Large intestine (tissue), 3 donors: ENCODE measurements around the gene HOXC11. TPM values are rescaled to one million over a fixed set of nuclear protein-coding genes. Genes with fewer than 3 reads are reported as not detected.
A peak's percentile ranks its signal among the peaks of the same experiment; 100 is the strongest.

Experiments used
- DNase-seq, 2 donors: peaks; one replicate each; pipeline versions ENCODE4 v3.0.0 to v3.0.0-alpha.2; 2013
- H3K27ac ChIP-seq: one replicate; pipeline ENCODE4 v1.5.1; 2013; ENCODE audit warnings: low read length
- H3K27me3 ChIP-seq: 2 replicates; pipeline ENCODE4 v1.6.1; 2013; ENCODE audit warnings: low read length; ENCODE audit not compliant: control insufficient read depth, insufficient read depth
- H3K36me3 ChIP-seq: 2 replicates; pipeline ENCODE4 v1.6.1; 2013; ENCODE audit warnings: low read length; ENCODE audit not compliant: control insufficient read depth, insufficient read depth
- H3K4me1 ChIP-seq: one replicate; pipeline ENCODE4 v1.6.1; 2013; ENCODE audit warnings: low read length; ENCODE audit not compliant: control insufficient read depth, insufficient read depth
- H3K4me3 ChIP-seq: one replicate; pipeline ENCODE4 v1.5.1; 2013; ENCODE audit warnings: low read length
- H3K9me3 ChIP-seq: one replicate; pipeline ENCODE4 v1.6.1; 2013; ENCODE audit warnings: mild to moderate bottlenecking, low read depth, low read length, moderate library complexity; ENCODE audit not compliant: control insufficient read depth
- WGBS: methylation state at CpG from one replicate; pipeline ENCODE4 v1.1.5; 2013; ENCODE audit warnings: low lambda C conversion rate; ENCODE audit not compliant: insufficient coverage; 5-methylcytosine and 5-hydroxymethylcytosine counted together
- polyA plus RNA-seq: library from polyadenylated mRNA; unstranded; fragments of 120-200 nt; gene quantifications from one replicate; pipeline ENCODE4 v1.2.1, GENCODE V29; 2013

Gene HOXC11
- polyA plus RNA-seq, 1 donor: 0.18 TPM

- Histone ChIP-seq H3K4me3 (no peak overlapping the region), H3K27me3 (peaks cover 97% of the 10 kb centered on the region), H3K4me1 (peaks cover 30% of the 10 kb centered on the region), H3K36me3 (no peaks in the 10 kb centered on the region), H3K9me3 (peaks cover 10% of the 10 kb centered on the region), H3K27ac (no peak overlapping the region)
- DNase-seq: no peak
- WGBS: no CpG with 5 or more reads among the region's 19 CpGs
Measured at GRCh38 chr12:54002915-54003389, 30.0 kb downstream of the HOXC11 start.

DNA sequence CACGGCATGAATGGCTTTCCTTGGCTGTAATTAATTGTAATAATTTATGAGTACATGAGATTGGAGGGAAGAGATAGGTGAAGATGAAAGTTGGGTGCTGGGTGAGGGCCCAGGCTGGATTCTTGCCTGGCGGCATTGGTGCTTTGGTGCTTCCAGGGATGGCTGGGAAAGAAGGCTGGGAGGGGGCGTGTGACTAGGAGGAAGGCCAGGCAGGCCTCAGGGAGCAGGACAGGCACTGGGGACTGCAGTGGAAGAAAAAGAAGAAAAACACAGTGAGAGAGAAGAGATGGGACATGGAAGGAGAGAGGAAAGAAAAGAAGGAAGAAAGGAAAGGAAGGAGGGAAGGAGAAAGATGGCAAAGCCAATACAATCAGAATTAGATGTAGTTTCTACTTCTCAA lies 30.7 kb downstream of the HOXC11 start:
- no peak for DNase-seq
- 90% methylated on average over 2 of the region's 3 CpGs for WGBS
- Histone ChIP-seq H3K27me3 (peaks cover 96% of the 10 kb centered on the region), H3K36me3 (no peaks in the 10 kb centered on the region), H3K27ac (no peak overlapping the region), H3K4me1 (peaks cover 36% of the 10 kb centered on the region), H3K9me3 (peaks cover 11% of the 10 kb centered on the region), H3K4me3 (no peak overlapping the region)

DNA sequence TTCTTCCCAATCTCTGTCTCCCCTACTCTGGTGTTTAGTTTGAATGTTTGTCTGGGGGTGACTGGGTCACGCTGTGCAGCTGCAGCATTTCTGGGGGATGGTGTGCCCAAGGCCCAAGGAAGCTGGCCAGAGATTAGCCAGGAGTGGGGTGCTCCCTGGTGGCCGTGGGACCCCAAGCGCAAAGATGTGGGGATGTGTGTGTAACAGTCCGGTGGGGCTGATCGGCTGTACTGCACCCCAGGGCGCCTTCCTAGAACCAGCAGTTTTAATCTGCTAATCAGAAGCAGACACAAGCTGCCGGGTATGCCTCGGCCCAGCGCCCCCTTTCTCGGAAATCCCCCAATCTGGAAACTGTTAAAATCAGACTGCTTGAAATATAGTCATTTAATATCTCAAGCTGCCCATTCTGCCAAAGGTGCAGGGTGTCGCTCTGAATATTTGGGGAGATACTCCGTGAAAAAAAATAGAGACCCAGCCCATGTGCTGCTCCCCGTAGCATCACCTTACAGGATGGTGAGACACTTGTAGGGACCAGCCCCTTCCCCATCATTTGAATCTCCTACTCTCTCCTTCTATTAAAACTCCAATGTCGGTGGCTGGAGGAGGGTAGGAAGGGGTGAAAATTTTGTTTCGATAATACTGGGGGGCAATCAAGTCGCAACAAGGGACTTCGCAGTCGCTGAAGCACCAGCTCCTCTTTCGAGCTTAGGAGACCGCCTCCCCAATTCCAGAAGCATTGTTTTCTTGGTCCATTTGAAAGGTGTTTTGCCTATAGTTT lies 31.3 kb downstream of the HOXC11 start:
- DNase-seq: no peak
- no peaks in the 10 kb centered on the region for H3K36me3 ChIP-seq
- H3K27ac ChIP-seq: no peak overlapping the region
- H3K27me3 ChIP-seq: peaks cover 95% of the 10 kb centered on the region
- 91% methylated on average over 6 of the region's 20 CpGs for WGBS
- peaks cover 12% of the 10 kb centered on the region for H3K9me3 ChIP-seq
- peaks cover 38% of the 10 kb centered on the region for H3K4me1 ChIP-seq
- H3K4me3 ChIP-seq: no peak overlapping the region

DNA sequence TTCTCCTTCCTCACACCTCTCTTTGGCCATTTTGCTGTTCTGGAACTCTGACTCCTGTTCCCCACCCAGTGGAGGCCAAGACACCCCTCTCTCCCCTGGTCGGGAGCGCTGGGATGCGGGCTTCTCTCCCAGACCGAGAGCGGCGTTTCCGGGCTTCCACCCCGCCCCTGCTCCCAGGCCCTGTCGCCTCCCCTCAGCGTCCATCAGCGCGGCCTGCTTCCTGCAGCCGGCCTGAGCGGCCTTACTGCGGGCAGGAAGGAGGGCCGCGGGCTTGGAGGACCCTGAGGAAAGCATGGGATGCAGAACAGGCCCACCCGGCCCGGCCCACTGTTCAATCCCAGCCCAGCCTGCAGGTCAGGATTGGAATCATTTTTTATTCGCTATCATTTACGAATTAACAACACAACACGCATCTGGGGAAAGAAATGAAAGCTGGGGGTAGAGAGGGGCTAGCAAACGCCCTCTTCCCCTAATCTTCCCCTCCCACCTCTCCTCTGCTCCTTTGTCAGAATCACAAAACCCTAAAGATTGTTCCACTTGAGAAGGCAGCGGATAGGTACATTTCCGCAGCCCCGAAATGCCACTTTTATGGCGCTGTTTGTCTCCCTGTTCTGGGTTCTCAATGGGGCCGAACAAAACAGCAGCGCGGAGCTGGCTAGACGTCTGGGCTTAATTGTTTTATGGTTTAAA lies 32.1 kb downstream of the HOXC11 start:
- Histone ChIP-seq H3K27me3 (peaks cover 95% of the 10 kb centered on the region), H3K27ac (no peak overlapping the region), H3K36me3 (no peaks in the 10 kb centered on the region), H3K9me3 (peaks cover 11% of the 10 kb centered on the region), H3K4me1 (peaks cover 42% of the 10 kb centered on the region), H3K4me3 (peak overlapping the region; percentile 12)
- no peak for DNase-seq
- no CpG with 5 or more reads among the region's 31 CpGs for WGBS

- H3K4me3 ChIP-seq: peak overlapping the region; percentile 12
- no CpG with 5 or more reads among the region's 26 CpGs for WGBS
- H3K27ac ChIP-seq: no peak overlapping the region
- peaks cover 95% of the 10 kb centered on the region for H3K27me3 ChIP-seq
- H3K4me1 ChIP-seq: peaks cover 46% of the 10 kb centered on the region
- DNase-seq: no peak
- peaks cover 11% of the 10 kb centered on the region for H3K9me3 ChIP-seq
- no peaks in the 10 kb centered on the region for H3K36me3 ChIP-seq
Measured at GRCh38 chr12:54005531-54005852, 32.6 kb downstream of the HOXC11 start.

DNA sequence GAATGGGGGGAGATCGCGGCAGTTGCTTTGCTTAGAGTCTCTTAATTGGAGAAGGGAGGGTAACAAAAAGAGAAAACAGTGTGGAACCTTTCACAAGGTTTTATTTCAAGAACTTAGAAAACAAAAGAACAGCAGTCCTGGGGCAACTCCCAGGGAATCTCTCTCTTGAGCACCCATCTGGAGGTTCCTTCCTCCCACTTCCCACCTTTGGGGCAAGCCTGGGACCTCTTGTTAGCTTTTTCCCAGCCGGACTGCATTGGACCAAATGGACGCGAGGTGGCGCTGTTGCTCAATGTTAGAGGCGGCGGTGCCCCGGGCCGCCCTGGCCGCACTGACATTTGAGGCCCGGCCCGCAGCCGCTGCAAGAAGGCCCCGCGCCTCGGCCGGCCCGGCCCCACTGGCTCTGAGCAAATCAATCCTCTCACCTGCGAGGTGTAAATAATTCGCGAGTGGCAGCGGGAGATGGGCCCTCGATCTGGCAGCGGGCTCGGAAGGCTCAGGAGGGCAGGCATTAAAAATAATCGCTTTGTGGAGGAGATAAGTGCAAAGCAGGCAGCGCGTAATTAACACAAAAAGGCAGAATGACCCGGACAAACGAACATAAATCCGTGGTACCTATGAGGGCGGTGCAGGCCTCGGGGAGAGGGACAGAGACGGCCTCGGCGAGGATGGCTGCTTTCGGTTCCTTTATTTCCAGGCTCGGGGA lies 33.1 kb downstream of the HOXC11 start:
- Histone ChIP-seq H3K4me1 (peaks cover 50% of the 10 kb centered on the region), H3K27ac (no peak overlapping the region)

GRCh38 chr12:54006559-54007220 lies 33.8 kb downstream of the HOXC11 start:
- peak in 1 of 2 donors; percentile 77 for DNase-seq
- H3K9me3 ChIP-seq: peaks cover 9% of the 10 kb centered on the region
- no peak overlapping the region for H3K27ac ChIP-seq
- H3K36me3 ChIP-seq: no peaks in the 10 kb centered on the region
- H3K4me1 ChIP-seq: peaks cover 56% of the 10 kb centered on the region
- peaks cover 94% of the 10 kb centered on the region for H3K27me3 ChIP-seq
- WGBS: no CpG with 5 or more reads among the region's 22 CpGs
- H3K4me3 ChIP-seq: peak overlapping the region; percentile 41

More for the DNA sequence above, 33.1 kb downstream of the HOXC11 start:
- no peaks in the 10 kb centered on the region for H3K36me3 ChIP-seq
- peak overlapping the region; percentile 41 for H3K4me3 ChIP-seq
- DNase-seq: peak; percentile 73 to 79
- peaks cover 9% of the 10 kb centered on the region for H3K9me3 ChIP-seq
- WGBS: 10% methylated on average over 8 of the region's 39 CpGs
- H3K27me3 ChIP-seq: peaks cover 95% of the 10 kb centered on the region

DNA sequence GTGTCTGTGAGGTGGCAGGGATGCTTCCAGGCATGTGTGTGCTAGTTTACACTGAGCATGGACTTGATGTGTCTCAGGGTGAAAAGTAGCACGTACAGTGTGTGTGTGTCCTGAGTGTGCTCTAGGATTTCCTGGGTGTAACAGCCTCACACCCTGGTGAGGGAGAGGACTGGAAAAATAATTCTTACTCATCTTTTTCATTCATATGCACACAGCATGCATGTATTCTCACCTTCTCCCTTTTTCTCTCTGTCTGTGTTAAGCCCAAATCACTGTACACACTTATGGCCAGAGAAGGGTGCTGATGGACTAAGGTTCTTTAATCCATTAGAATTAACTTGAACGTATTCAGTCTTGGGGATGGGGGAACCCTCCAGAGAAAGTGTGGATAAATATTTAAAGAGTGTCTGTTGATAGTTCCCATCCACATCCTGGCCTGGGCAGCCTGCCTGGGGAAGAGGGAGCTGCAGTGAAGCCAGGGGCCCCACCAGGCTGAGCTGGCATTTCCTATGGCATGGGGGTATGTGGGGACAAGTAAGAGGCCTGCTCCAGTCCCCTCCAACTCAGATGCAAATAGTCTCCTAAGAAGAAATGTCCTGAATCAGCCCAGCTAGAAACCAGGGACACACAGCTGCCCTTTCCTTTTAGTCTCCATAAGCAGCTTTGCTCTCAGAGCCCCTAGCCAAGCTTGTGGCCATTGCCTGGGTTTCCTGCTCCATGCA lies 34.8 kb downstream of the HOXC11 start:
- no peak overlapping the region for H3K4me3 ChIP-seq
- H3K9me3 ChIP-seq: peaks cover 9% of the 10 kb centered on the region
- no peak for DNase-seq
- H3K36me3 ChIP-seq: no peaks in the 10 kb centered on the region
- H3K27me3 ChIP-seq: peaks cover 90% of the 10 kb centered on the region
- H3K27ac ChIP-seq: no peak overlapping the region
- no CpG with 5 or more reads among the region's 2 CpGs for WGBS
- H3K4me1 ChIP-seq: peaks cover 56% of the 10 kb centered on the region

DNA sequence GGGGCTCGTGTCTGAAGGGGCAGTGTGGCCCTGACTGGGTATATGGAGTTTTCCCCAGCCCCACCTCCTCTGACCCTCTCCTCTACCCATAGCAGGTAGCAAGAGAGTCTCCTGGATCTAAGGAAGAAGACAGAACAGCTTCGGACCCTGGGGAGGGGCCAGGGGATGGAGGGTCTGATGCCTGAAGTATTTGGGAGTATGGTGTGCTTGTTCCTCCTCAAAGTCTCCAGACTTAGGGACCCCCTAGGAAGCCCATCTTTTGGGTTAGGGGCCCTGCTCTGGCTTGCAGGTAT lies 35.3 kb downstream of the HOXC11 start:
- WGBS: no CpG with 5 or more reads among the region's 2 CpGs
- DNase-seq: no peak
- Histone ChIP-seq H3K4me1 (peaks cover 56% of the 10 kb centered on the region), H3K4me3 (no peak overlapping the region), H3K36me3 (no peaks in the 10 kb centered on the region), H3K9me3 (peaks cover 9% of the 10 kb centered on the region), H3K27me3 (peaks cover 90% of the 10 kb centered on the region), H3K27ac (no peak overlapping the region)
